HEK293T (cell line): ENCODE measurements around the gene ADH1C.

Experiments
- CTCF ChIA-PET: fragments of 350-600 bp; formaldehyde crosslinking; extraction: SDS; loops from one replicate; lab custom pipeline; 2021; ENCODE audit warnings: antibody characterized with exemption, inconsistent platforms; lab: Yijun Ruan, JAX
- POLR2A ChIA-PET: fragments of 350-600 bp; formaldehyde crosslinking; extraction: SDS; loops from one replicate; lab custom pipeline; 2020; ENCODE audit warnings: antibody characterized with exemption, inconsistent platforms; lab: Yijun Ruan, JAX
- DNase-seq: peaks from one replicate; pipeline ENCODE4 v3.0.0; 2012; ENCODE audit warnings: mixed read lengths; ENCODE audit errors: extremely low spot score
- ARNT ChIP-seq: fragments of 450-650 bp; IDR thresholded peaks from 2 replicates; pipeline ENCODE4 v1.6.1; 2017; ENCODE audit warnings: mild to moderate bottlenecking
- BHLHE40 ChIP-seq: fragments of 450-650 bp; IDR thresholded peaks from 2 replicates; pipeline ENCODE4 v1.6.1; 2016; ENCODE audit warnings: mild to moderate bottlenecking, moderate library complexity, borderline replicate concordance
- CTBP1 ChIP-seq: fragments of 450-650 bp; IDR thresholded peaks from 2 replicates; pipeline ENCODE4 v1.6.1; 2016; ENCODE audit warnings: borderline replicate concordance
- ELF4 ChIP-seq: fragments of 450-650 bp; IDR thresholded peaks from 2 replicates; pipeline ENCODE4 v1.6.1; 2017; ENCODE audit warnings: antibody characterized with exemption
- FOXA1 ChIP-seq: fragments of 450-650 bp; IDR thresholded peaks from 2 replicates; pipeline ENCODE4 v1.6.1; 2016; ENCODE audit warnings: mild to moderate bottlenecking
- FOXK2 ChIP-seq: fragments of 450-650 bp; IDR thresholded peaks from 2 replicates; pipeline ENCODE4 v1.6.1; 2016; ENCODE audit warnings: mild to moderate bottlenecking
- FOXM1 ChIP-seq: fragments of 450-650 bp; IDR thresholded peaks from 2 replicates; pipeline ENCODE4 v1.6.1; 2017; ENCODE audit warnings: mild to moderate bottlenecking, borderline replicate concordance
- HDGF ChIP-seq: fragments of 450-650 bp; IDR thresholded peaks from 2 replicates; pipeline ENCODE4 v1.6.1; 2017; ENCODE audit warnings: antibody characterized with exemption, borderline replicate concordance
- L3MBTL2 ChIP-seq: fragments of 450-650 bp; conservative IDR thresholded peaks from 2 replicates; pipeline ENCODE4 v1.6.1; 2016; ENCODE audit warnings: mild to moderate bottlenecking
- LEF1 ChIP-seq: fragments of 450-650 bp; IDR thresholded peaks from 2 replicates; pipeline ENCODE4 v1.6.1; 2017; ENCODE audit warnings: mild to moderate bottlenecking, borderline replicate concordance
- NFRKB ChIP-seq: fragments of 450-650 bp; IDR thresholded peaks from 2 replicates; pipeline ENCODE4 v1.6.1; 2016; ENCODE audit warnings: mild to moderate bottlenecking, moderate library complexity
- PKNOX1 ChIP-seq: fragments of 450-650 bp; IDR thresholded peaks from 2 replicates; pipeline ENCODE4 v1.6.1; 2016
- SP1 ChIP-seq: fragments of 450-650 bp; IDR thresholded peaks from 2 replicates; pipeline ENCODE4 v1.6.1; 2017
- SUZ12 ChIP-seq: fragments of 450-650 bp; IDR thresholded peaks from 2 replicates; pipeline ENCODE4 v1.6.1; 2016; ENCODE audit warnings: mild to moderate bottlenecking
- TARDBP ChIP-seq: fragments of 450-650 bp; IDR thresholded peaks from 2 replicates; pipeline ENCODE4 v1.6.1; 2016
- ZNF384 ChIP-seq: fragments of 450-650 bp; IDR thresholded peaks from 2 replicates; pipeline ENCODE4 v1.6.1; 2016

ADH1C gene

GRCh38 chr4:99305638-99306400 is 46.7 kb downstream of the ADH1C start:
- POLR2A ChIA-PET, result no interaction called here
- no peak for DNase-seq
- TF ChIP-seq NFRKB, result no peak
- no peak for TF ChIP-seq SP1
- TF ChIP-seq FOXK2, result no peak
- no peak for TF ChIP-seq SUZ12
- TF ChIP-seq FOXA1, result no peak
- no peak for TF ChIP-seq L3MBTL2
- TF ChIP-seq PKNOX1, result no peak
- no peak for TF ChIP-seq ZNF384
- TF ChIP-seq LEF1, result no peak
- TF ChIP-seq TARDBP, result no peak
- TF ChIP-seq HDGF, result no peak
- TF ChIP-seq ARNT, result no peak
- TF ChIP-seq BHLHE40, result no peak
- no peak for TF ChIP-seq FOXM1
- no peak for TF ChIP-seq ELF4
- TF ChIP-seq CTBP1, result no peak
- CTCF ChIA-PET, result no interaction called here

DNA sequence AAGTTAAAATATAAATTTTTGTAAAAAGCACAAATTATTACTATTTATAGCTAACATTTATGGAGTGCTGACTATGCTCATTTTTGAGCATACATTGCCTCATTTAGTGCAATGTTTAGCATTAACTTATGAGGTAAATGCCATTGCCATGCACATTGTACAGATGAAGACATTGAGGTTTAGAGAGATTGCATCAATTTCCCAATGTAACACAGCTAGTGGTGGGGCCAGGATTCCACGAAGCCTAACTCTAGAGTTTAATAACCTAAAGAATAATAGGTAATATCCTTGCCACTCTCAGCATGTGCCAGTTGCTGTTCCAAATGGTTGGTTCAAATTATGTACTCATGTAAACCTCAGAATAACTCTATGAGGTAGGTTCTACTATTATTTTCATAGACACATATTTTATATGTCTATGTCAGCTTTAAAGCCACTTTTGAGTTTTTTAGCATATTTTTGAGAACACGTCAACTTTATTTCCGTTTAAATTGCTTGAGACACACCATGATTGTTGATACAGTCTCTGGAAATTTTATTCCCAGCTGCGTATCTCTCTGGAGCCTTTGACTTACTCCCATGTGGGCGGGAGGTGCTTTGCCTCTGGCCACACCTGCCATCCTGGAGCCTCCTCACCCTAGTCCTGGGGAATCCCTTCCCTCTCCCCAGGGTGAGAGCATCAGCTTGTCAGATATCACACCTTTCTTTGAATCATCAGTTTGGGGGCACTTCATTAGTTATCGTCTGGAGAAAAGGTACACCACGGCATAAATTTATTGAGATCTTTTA is 51.0 kb downstream of the ADH1C start:
- DNase-seq, result no peak
- TF ChIP-seq ARNT (no peak), FOXA1 (no peak), PKNOX1 (no peak), TARDBP (no peak), SUZ12 (no peak), CTBP1 (no peak), ELF4 (no peak), LEF1 (no peak), FOXK2 (no peak), BHLHE40 (no peak), SP1 (no peak), FOXM1 (no peak), ZNF384 (no peak), HDGF (no peak), NFRKB (no peak), L3MBTL2 (no peak)
- CTCF ChIA-PET, result no interaction called here
- POLR2A ChIA-PET, result no interaction called here

DNA sequence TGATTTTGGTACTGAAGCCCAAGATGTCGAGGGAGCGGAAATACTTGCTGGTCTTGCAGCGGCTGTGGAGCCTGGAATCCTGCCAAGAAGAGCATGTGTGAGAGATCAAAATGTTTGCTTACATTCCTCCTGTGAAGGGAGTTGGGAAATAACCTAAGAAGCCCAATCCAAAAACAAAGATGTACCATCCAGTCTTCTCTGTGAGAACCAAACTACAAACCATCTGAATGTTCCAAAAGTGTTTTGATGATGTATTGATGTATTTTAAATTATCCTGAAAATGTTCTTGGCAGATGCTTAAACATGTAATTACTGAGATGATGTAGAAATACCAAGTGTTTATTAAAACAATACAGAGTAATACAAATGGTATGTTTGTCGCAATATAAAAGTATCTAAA is 51.6 kb downstream of the ADH1C start:
- CTCF ChIA-PET, result no interaction called here
- POLR2A ChIA-PET, result no interaction called here
- no peak for DNase-seq
- TF ChIP-seq BHLHE40, result no peak
- no peak for TF ChIP-seq FOXK2
- TF ChIP-seq PKNOX1, result no peak
- no peak for TF ChIP-seq SUZ12
- no peak for TF ChIP-seq SP1
- no peak for TF ChIP-seq LEF1
- TF ChIP-seq L3MBTL2, result no peak
- TF ChIP-seq NFRKB, result no peak
- no peak for TF ChIP-seq HDGF
- no peak for TF ChIP-seq CTBP1
- no peak for TF ChIP-seq FOXM1
- no peak for TF ChIP-seq TARDBP
- TF ChIP-seq ARNT, result no peak
- no peak for TF ChIP-seq ELF4
- no peak for TF ChIP-seq FOXA1
- no peak for TF ChIP-seq ZNF384

- TF ChIP-seq FOXA1 (no peak), NFRKB (no peak), ELF4 (no peak), HDGF (no peak), L3MBTL2 (no peak), FOXM1 (no peak), ZNF384 (no peak), ARNT (no peak), FOXK2 (no peak)
- ChIA-PET POLR2A (no interaction called here), CTCF (no interaction called here)
- DNase-seq, result no peak
Measured at GRCh38 chr4:99293357-99293756, 59.2 kb downstream of the ADH1C start.

DNA sequence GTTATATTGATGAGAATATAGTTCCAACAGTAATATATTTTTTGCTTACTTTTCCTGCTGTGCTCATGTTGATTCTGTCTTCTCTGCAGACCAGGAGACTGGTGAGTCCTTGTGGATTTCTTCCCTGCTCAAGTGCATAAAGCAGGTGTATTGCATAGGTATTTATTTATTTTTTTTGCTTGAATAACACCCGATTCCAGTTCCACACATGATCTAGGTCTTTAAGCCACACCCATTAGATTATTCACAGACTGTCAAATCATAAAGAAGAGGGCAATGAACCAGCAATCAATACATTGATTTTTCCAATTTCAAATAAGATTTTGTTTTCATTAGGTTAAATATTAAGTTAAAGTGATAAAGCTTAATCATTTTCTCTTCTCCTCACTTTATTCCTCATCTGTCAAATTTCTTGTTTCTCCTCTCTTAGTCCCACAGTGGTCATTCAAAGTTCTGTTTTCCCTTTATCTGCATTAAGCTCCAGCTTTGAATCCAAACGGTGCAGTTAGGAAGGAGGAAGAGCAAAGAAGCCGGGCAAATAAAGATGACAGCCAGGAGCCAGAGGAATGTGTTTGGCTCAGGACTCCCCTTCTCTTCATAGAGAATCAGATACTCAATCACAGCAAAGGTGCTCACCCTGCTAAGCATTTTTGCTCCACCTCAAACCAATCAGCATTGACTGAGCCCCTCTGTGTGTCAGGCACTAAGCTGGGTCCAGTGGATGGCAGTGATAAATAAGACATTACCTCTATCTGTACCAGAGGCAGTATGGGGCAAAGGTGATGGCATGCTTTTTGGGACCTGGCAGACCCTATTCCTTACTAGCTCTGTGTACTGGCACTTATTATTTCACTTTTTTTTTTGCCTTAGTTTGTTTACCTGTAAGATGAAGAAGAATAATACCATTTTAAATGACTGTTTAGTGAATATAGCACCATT is 61.4 kb downstream of the ADH1C start, which contains the start of gene ADH1A:
Gene ADH1A (minus strand): TSS at position 138 of the 939 bp plus-strand sequence. CDS start 71 bp downstream, at position 67.
- no peak for TF ChIP-seq NFRKB
- no peak for TF ChIP-seq ELF4
- no peak for TF ChIP-seq TARDBP
- no peak for TF ChIP-seq HDGF
- TF ChIP-seq FOXA1, result no peak
- TF ChIP-seq ZNF384, result no peak
- TF ChIP-seq PKNOX1, result no peak
- TF ChIP-seq BHLHE40, result no peak
- no peak for TF ChIP-seq FOXM1
- no peak for TF ChIP-seq CTBP1
- TF ChIP-seq LEF1, result no peak
- TF ChIP-seq ARNT, result no peak
- TF ChIP-seq L3MBTL2, result no peak
- POLR2A ChIA-PET, result no interaction called here
- no peak for DNase-seq
- CTCF ChIA-PET, result no interaction called here
